HG03097 (cell line): ENCODE measurements around the gene YLPM1.
"Not testable (repeated sequence)": the region's sequence is repeated elsewhere in the genome, so short reads cannot be mapped to it uniquely, and the experiment has no call there.

Experiments used
- ATAC-seq: cut with Tn5 transposase; IDR thresholded peaks from one replicate; pipeline ENCODE4 v1.9.1; 2021; ENCODE audit not compliant: unreplicated experiment, low FRiP score

Gene YLPM1, protein sequence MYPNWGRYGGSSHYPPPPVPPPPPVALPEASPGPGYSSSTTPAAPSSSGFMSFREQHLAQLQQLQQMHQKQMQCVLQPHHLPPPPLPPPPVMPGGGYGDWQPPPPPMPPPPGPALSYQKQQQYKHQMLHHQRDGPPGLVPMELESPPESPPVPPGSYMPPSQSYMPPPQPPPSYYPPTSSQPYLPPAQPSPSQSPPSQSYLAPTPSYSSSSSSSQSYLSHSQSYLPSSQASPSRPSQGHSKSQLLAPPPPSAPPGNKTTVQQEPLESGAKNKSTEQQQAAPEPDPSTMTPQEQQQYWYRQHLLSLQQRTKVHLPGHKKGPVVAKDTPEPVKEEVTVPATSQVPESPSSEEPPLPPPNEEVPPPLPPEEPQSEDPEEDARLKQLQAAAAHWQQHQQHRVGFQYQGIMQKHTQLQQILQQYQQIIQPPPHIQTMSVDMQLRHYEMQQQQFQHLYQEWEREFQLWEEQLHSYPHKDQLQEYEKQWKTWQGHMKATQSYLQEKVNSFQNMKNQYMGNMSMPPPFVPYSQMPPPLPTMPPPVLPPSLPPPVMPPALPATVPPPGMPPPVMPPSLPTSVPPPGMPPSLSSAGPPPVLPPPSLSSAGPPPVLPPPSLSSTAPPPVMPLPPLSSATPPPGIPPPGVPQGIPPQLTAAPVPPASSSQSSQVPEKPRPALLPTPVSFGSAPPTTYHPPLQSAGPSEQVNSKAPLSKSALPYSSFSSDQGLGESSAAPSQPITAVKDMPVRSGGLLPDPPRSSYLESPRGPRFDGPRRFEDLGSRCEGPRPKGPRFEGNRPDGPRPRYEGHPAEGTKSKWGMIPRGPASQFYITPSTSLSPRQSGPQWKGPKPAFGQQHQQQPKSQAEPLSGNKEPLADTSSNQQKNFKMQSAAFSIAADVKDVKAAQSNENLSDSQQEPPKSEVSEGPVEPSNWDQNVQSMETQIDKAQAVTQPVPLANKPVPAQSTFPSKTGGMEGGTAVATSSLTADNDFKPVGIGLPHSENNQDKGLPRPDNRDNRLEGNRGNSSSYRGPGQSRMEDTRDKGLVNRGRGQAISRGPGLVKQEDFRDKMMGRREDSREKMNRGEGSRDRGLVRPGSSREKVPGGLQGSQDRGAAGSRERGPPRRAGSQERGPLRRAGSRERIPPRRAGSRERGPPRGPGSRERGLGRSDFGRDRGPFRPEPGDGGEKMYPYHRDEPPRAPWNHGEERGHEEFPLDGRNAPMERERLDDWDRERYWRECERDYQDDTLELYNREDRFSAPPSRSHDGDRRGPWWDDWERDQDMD (N-terminal part only)

DNA sequence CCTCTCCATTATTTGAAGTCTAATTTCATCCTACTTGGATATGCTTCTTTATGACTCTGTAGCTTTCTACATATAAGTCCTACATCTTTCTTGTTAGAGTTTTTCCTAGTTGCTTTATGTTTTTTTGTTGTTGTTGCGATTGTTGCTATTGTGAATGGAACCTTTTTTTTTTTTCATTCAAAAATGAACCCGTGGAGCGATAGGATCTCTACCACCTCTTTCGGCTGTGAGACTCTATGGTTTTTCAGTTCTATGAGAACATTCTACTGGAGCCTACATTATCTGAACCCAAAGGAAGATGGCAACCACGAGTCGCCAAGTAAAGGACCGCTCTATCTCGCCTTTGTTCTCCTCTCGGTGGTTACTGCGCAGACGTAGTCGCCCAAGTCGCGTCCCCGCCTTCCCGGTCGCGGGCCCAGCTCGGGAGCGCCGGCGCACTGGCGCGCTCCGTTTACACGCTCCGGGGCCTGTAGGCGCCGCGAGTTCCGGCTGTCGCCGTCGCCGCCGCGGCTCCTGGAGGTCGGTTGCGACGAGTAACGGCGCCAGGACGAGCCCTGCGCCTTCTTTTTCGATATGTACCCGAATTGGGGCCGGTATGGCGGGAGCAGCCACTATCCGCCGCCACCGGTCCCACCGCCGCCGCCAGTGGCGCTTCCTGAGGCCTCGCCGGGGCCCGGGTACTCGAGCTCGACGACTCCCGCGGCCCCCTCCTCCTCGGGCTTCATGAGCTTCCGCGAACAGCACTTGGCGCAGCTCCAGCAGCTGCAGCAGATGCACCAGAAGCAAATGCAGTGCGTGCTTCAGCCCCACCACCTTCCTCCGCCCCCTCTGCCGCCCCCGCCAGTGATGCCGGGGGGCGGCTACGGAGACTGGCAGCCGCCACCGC lies at the start of gene YLPM1:
YLPM1 (plus strand) TSS at position 400 of the 886 bp plus-strand sequence; CDS start at position 574, 174 bp downstream.
- ATAC-seq, result peak; percentile 93

DNA sequence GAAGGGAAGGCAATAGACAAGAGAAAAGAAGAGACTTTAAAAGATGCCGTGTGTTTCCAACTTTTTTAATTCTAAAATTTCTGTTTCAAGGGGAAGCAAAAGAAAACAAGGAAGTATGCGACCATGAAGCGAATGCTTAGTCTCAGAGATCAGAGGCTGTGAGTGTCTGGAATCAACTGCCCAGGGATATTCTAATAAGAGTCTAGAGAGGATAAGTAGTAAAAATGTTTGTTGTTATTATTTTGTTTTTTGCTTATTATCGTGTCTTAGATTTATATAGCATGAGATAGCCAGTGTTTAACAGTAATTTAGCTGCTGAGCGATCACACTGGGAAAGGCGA lies 49.8 kb upstream of the YLPM1 start:
- no peak for ATAC-seq

DNA sequence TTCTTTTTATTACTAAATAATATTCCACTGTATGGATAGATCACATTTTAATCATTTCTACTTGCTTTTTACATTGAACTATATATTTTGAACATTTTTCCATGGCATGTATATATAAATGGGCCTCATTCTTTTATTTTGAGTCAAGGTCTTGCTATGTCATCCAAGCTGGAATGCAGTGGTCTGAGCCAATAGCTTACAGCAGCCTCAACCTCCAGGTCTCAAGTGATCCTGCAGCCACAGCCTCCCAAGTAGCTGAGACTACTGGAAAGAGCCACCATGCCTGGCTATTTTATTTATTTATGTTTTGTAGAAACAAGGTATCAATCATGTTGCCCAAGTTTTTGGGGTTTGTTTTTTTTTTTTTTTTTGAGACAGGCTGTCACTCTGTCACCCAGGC lies 42.6 kb upstream of the YLPM1 start:
- no peak for ATAC-seq

DNA sequence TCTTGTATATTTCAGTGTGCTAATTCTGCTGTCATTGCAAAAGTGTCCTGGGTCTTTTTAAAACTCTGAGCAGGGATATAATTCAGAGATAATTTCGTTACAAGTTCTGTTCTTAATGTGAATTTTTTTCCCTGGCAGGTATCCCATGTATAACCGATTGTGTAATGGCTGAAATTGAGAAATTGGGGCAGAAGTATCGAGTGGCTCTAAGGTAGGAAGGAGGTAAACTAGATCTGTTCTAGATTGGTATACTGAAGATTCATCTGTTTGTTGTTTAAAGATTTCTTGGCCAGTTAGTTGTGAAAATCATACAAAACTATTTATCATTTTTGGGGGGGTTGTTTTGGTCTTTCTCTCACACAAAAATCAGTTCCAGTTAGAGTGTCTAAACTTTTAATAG lies 40.0 kb upstream of the YLPM1 start:
- no peak for ATAC-seq

DNA sequence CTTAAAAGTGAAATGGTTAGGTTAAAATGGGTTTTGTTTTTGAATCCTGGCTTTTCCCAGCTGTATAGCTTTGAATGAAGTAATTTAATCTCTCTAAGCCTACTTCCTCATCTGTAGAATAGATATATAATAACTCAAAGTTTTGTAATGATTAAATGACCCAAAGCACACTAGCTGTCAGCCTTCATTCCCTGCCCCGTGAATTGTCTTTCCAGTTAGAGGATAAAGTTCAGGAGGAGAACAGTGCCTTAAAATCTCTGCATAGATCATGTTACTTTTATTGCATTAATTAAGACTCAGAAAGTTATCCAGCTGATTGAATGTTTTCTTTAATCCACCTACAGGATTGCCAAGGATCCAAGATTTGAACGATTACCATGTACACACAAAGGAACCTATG lies 30.7 kb upstream of the YLPM1 start:
- no peak for ATAC-seq

GRCh38 chr14:74733221-74733620 lies 29.9 kb upstream of the YLPM1 start:
- no peak for ATAC-seq

- no peak for ATAC-seq
Measured at GRCh38 chr14:74735125-74735524, 28.0 kb upstream of the YLPM1 start.

GRCh38 chr14:74737753-74738325 lies 25.3 kb upstream of the YLPM1 start:
- ATAC-seq, result no peak

DNA sequence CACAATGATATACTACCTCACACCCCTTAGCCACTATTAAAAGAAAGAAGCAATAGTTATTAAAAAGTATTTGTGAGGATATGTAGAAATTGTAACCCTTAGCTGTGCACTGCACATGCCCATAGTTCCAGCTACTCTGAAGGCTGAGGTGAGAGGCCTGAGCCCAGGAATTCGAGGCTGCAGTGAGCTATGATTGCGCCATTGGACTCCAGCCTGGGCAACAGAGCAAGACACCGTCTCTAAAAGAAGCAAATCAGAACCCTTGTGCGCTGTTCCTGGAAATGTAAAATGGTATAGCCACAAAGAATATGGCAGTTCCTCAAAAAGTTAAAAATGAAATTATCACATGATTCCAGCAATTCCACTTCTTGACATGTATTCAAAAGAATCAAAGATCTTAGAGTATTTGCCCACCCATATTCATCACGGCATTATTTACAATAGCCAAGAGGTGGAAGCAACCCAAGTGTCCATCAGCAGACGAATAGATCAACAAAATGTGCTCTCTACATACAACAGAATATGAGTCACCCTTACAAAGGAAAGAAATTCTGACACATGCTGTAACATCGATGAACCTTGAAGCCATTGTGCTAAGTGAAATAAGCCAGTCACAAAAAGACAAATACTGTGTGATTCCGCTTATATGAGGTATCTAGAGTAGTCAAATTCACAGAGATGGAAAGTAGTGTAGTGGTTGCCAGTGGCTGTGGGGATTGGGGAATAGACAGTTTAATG lies 23.7 kb upstream of the YLPM1 start:
- ATAC-seq, result no peak

- no peak for ATAC-seq
Measured at GRCh38 chr14:74747237-74747636, 15.9 kb upstream of the YLPM1 start.

- no peak for ATAC-seq
Measured at GRCh38 chr14:74754157-74754556, 9.0 kb upstream of the YLPM1 start.

DNA sequence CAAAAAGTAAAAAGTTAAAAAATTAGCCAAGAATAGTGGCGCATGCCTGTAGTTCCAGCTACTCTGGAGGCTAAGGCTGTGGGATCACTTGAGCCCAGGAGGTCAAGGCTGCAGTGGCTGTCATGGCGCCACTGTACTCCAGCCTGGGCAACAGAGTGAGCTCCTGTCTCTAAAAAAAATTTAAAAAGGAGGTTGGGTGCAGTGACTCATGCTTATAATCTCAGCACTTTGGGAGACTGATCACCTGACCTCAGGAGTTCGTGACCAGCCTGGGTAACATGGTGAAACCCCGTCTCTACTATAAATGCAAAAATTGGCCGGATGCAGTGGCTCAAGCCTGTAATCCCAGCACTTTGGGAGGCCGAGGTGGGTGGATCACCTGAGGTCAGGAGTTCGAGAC lies 8.2 kb upstream of the YLPM1 start:
- no peak for ATAC-seq

GRCh38 chr14:74756326-74756725 lies 6.8 kb upstream of the YLPM1 start:
- no peak for ATAC-seq

- not testable (repeated sequence) for ATAC-seq
Measured at GRCh38 chr14:74758505-74758904, 4.6 kb upstream of the YLPM1 start.

- ATAC-seq, result no peak
Measured at GRCh38 chr14:74763803-74764531, 851 bp downstream of the YLPM1 start.

- no peak for ATAC-seq
Measured at GRCh38 chr14:74765721-74766120, 2.6 kb downstream of the YLPM1 start.

GRCh38 chr14:74771399-74771798 lies 8.3 kb downstream of the YLPM1 start:
- no peak for ATAC-seq

DNA sequence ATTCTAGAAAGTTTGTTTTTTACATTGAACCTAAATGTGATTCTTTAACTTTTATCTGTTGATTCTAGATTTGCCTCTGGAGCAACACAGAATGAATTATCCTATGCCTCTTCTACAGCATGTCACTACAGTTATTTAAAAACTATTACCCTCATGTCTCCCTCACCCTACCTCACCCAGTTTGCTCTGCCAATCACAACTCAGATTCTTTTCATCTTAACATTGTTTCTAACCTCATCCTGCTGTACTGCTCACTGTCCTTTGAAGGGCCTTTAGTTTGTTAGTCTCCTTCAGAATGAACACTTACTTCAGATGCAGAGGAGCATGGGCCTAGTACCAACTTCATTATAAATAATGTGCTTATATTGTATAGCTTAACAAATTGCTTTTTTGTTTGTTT lies 21.5 kb downstream of the YLPM1 start:
- ATAC-seq, result no peak
